A673 (cell line): ENCODE data around the gene IL19. TPM values are rescaled to one million over a fixed set of nuclear protein-coding genes. Genes with fewer than 3 reads are reported as not detected.

Source experiments
- BruUV-seq: library from RNA; stranded (reverse); fragments of 400-500 nt; replicated peaks from 2 replicates; lab custom pipeline; 2021; lab: Mats Ljungman, UMichigan
- CTCF ChIA-PET: fragments of 300-600 bp; sonication (Branson Sonifier 250); formaldehyde crosslinking; loops from one replicate; lab custom pipeline; 2022; ENCODE audit warnings: antibody characterized with exemption; lab: Charles Lee
- POLR2A ChIA-PET: fragments of 300-600 bp; sonication (Branson Sonifier 250); formaldehyde crosslinking; loops from one replicate; lab custom pipeline; 2022; ENCODE audit warnings: antibody characterized with exemption; ENCODE audit not compliant: low non-redundant PET; lab: Charles Lee
- DNase-seq: peaks from one replicate; pipeline ENCODE4 v3.0.0-alpha.2; 2015; ENCODE audit warnings: low spot score
- H3K27ac ChIP-seq: fragments of 200-600 bp; sonication (generic); 2 replicates; pipeline ENCODE4 v1.5.1; 2016; ENCODE audit warnings: mixed run types, low read depth, mild to moderate bottlenecking, mixed read lengths, antibody characterized with exemption, low read length; ENCODE audit not compliant: poor library complexity, severe bottlenecking
- H3K27me3 ChIP-seq: fragments of 200-600 bp; sonication (generic); replicated peaks from 2 replicates; pipeline ENCODE4 v1.6.1; 2017; ENCODE audit warnings: mixed run types, low read depth, mild to moderate bottlenecking, mixed read lengths, antibody characterized with exemption, low read length; ENCODE audit not compliant: insufficient read depth, poor library complexity
- H3K36me3 ChIP-seq: fragments of 200-600 bp; sonication (generic); 2 replicates; pipeline ENCODE4 v1.6.1; 2016; ENCODE audit warnings: mixed run types, mild to moderate bottlenecking, mixed read lengths, antibody characterized with exemption, low read length; ENCODE audit not compliant: insufficient read depth, poor library complexity, severe bottlenecking
- H3K4me1 ChIP-seq: fragments of 200-600 bp; sonication (generic); 2 replicates; pipeline ENCODE4 v1.6.1; 2017; ENCODE audit warnings: mixed run types, mild to moderate bottlenecking, mixed read lengths, antibody characterized with exemption, low read length; ENCODE audit not compliant: insufficient read depth, poor library complexity, severe bottlenecking
- H3K4me3 ChIP-seq: fragments of 200-600 bp; sonication (generic); 2 replicates; pipeline ENCODE4 v1.5.1; 2016; ENCODE audit warnings: low read depth, mixed run types, mild to moderate bottlenecking, mixed read lengths, low read length; ENCODE audit not compliant: poor library complexity, severe bottlenecking
- H3K9me3 ChIP-seq: fragments of 200-600 bp; sonication (generic); 2 replicates; pipeline ENCODE4 v1.6.1; 2016; ENCODE audit warnings: mixed run types, low read depth, mild to moderate bottlenecking, mixed read lengths, antibody characterized with exemption, low read length; ENCODE audit not compliant: poor library complexity, severe bottlenecking
- EZH2 ChIP-seq: fragments of 200-600 bp; sonication (generic); IDR thresholded peaks from 2 replicates; pipeline ENCODE4 v1.6.1; 2017; ENCODE audit warnings: borderline replicate concordance, low read depth, mild to moderate bottlenecking, mixed read lengths, antibody characterized with exemption, low read length; ENCODE audit not compliant: poor library complexity, severe bottlenecking
- intact Hi-C: fragments of 100-400 bp; cut with micrococcal nuclease; formaldehyde crosslinking; loops from one replicate; pipeline ENCODE4 v1.10.0; 2022; ENCODE audit not compliant: unreplicated experiment
- total RNA-seq: library from RNA; stranded (reverse); gene quantifications from 2 replicates; pipeline ENCODE4 v1.2.3, GENCODE V29; 2021
- TF ChIP-seq, protein P1 (sequence below): fragments of 300-800, 200-600 bp; sonication (generic); conservative IDR thresholded peaks from 2 replicates; pipeline ENCODE4 v1.5.1; 2017; ENCODE audit warnings: low read depth, mild to moderate bottlenecking, antibody characterized with exemption, low read length, moderate library complexity, mixed read lengths

Gene IL19
- total RNA-seq, 1 experiment from 2014 or later = not detected

GRCh38 chr1:206771338-206771692, 742 bp downstream of the IL19 start:
- POLR2A ChIA-PET = no interaction called here
- TF ChIP-seq, protein P1, sequence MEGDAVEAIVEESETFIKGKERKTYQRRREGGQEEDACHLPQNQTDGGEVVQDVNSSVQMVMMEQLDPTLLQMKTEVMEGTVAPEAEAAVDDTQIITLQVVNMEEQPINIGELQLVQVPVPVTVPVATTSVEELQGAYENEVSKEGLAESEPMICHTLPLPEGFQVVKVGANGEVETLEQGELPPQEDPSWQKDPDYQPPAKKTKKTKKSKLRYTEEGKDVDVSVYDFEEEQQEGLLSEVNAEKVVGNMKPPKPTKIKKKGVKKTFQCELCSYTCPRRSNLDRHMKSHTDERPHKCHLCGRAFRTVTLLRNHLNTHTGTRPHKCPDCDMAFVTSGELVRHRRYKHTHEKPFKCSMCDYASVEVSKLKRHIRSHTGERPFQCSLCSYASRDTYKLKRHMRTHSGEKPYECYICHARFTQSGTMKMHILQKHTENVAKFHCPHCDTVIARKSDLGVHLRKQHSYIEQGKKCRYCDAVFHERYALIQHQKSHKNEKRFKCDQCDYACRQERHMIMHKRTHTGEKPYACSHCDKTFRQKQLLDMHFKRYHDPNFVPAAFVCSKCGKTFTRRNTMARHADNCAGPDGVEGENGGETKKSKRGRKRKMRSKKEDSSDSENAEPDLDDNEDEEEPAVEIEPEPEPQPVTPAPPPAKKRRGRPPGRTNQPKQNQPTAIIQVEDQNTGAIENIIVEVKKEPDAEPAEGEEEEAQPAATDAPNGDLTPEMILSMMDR = no peak
- TF ChIP-seq EZH2 = no peak
- BruUV-seq = no TSS peak

DNA sequence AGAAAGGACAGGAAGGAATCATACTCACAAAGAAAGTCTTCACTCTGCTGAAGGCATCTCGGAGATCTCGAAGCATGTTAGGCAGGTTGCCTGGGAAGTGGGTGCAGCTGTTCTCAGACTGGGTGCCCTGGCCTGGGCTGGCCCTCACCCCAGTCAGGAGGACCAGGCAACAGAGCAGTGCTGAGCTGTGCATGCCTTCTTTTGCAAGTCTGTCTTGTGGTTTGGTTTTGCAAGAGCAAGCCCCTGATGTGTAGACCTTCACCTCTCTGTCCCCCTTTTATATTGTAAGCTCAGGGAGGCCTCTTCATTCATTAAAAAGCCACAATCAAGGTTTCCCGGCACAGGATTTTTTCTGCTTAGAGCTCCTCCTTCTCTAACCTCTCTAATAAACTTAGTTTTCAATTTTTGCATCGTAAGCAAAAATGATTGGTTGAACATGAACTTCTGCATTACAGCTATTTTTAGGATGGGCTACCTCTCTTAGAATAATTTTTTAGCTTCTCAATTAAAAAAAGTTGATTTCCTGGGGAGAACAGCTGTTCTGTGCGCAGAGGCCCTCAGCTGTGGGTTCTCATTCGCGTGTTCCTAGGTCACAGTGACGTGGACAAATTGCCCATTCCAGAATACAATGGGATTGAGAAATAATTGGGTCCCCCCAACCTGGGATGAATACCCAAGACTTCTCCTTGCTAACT, 1.8 kb downstream of the IL19 start, which contains the start of gene IL10:
TSS of gene IL10 (minus strand) at position 252 of the 695 bp plus-strand sequence. CDS start at position 193, 59 bp downstream.
- Histone ChIP-seq H3K27ac (no peak within 1 kb of the TSS), H3K36me3 (no peaks in the 10 kb centered on the region), H3K9me3 (no peaks in the 10 kb centered on the region), H3K4me1 (no peaks in the 10 kb centered on the region), H3K4me3 (no peak within 1 kb of the TSS), H3K27me3 (peaks cover 4% of the 10 kb centered on the region)
- DNase-seq = no peak
- CTCF ChIA-PET = no interaction called here
- intact Hi-C loops = no loop called here
- TF ChIP-seq, protein P1 = no peak
- no peak for TF ChIP-seq EZH2
- BruUV-seq = no TSS peak
- POLR2A ChIA-PET = no interaction called here

More at GRCh38 chr1:206771338-206771692, 742 bp downstream of the IL19 start:
- Histone ChIP-seq H3K4me1 (no peaks in the 10 kb centered on the region), H3K27ac (no peak overlapping the region), H3K27me3 (peaks cover 4% of the 10 kb centered on the region), H3K4me3 (no peak overlapping the region), H3K9me3 (no peaks in the 10 kb centered on the region), H3K36me3 (no peaks in the 10 kb centered on the region)
- CTCF ChIA-PET = no interaction called here
- DNase-seq = no peak
- intact Hi-C loops = no loop called here

GRCh38 chr1:206774093-206774492, 3.5 kb downstream of the IL19 start:
- BruUV-seq = no TSS peak
- DNase-seq = no peak
- no peak overlapping the region for H3K4me3 ChIP-seq
- no peaks in the 10 kb centered on the region for H3K4me1 ChIP-seq
- no peak overlapping the region for H3K27ac ChIP-seq
- TF ChIP-seq, protein P1 = no peak
- no peak for TF ChIP-seq EZH2
- intact Hi-C loops = no loop called here
- ChIA-PET CTCF (no interaction called here), POLR2A (no interaction called here)
- no peaks in the 10 kb centered on the region for H3K9me3 ChIP-seq
- no peaks in the 10 kb centered on the region for H3K36me3 ChIP-seq
- H3K27me3 ChIP-seq = peaks cover 4% of the 10 kb centered on the region
